GM19043 (cell line): ENCODE measurements around the gene APLF.
"Not testable (repeated sequence)": the region's sequence is repeated elsewhere in the genome, so short reads cannot be mapped to it uniquely, and the experiment has no call there.

Source experiments
- ATAC-seq: cut with Tn5 transposase; IDR thresholded peaks from one replicate; pipeline ENCODE4 v1.9.1; 2021; ENCODE audit warnings: low read depth; ENCODE audit not compliant: unreplicated experiment

Gene APLF

DNA sequence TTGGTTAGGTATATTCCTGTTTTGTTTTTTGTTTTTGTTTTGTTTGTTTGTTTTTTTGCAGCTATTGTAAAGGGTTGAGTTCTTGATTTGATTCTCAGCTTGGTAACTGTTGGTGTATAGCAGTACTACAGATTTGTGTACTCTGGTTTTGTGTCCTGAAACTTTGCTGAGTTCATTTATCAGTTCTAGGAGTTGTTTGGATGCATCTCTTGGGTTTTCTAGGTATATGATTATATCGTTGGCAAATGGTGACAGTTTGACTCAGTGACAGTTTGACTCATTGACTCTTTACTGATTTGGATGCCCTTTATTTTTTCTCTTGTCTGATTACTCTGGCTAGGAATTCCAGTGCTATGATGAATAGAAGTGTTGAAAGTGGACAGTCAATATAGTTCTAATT is 53.7 kb downstream of the APLF start:
- ATAC-seq, result no peak

DNA sequence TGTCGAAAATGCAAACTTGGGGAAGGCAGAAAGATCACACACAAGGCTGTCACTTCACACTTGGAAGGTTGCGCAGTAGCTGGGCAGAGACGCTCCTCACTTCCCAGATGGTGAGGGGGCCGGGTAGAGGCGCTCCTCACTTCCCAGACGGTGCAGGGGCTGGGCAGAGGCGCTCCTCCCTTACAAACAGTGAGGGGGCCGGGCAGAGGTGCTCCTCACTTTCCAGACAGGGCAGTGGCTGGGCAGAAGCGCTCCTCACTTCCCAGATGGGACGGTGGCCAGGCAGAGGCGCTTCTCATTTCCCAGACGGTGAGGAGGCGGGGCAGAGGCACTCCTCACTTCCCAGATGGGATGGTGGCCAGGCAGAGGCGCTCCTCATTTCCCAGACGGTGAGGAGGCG is 59.6 kb downstream of the APLF start:
- ATAC-seq, result not testable (repeated sequence)

DNA sequence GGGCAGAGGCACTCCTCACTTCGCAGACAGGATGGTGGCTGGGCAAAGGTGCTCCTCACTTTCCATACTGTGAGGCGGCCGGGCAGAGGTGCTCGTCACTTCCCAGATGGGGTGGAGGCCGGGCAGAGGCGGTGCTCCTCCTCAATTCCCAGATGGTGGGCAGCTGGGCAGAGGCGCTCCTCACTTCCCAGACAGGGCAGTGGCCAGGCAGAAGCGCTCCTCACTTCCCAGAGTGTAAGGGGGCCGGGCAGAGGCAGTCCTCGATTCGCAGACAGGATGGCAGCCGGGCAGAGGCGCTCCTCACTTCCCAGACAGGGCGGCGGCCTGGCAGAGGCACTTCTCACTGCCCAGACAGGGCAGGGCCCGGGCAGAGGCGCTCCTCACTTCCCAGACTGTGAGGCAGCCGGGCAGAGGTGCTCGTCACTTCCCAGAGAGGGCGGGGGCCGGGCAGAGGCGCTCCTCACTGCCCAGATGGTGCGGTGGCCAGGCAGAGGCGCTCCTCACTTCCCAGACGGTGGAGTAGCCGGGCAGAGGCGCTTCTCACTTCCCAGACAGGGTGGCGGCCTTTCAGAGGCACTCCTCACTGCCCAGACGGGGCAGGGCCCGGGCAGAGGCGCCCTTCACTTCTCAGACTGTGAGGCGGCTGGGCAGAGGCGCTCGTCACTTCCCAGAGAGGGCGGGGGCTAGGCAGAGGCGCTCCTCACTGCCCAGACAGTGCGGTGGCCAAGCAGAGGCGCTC is 60.1 kb downstream of the APLF start:
- not testable (repeated sequence) for ATAC-seq

DNA sequence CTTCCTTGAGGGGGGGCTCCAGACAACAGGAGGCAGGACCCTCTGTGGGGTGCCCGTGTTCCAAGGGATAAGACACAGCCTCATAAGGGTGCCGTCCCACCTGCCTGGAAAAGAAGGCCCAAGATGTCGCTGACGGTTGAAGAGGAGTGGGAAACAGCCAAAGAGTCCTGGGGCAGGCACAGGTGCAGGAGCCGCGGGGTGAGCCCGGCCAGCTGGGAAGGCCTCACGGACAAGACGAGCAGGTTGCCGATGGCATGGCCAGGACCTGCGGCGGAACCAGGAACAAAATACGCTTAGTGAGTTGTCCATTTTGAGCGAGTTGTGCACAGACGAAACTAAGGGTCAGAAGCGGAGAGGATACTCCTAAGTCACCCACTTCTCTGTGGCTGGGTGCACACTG is 61.8 kb downstream of the APLF start:
- ATAC-seq, result not testable (repeated sequence)

DNA sequence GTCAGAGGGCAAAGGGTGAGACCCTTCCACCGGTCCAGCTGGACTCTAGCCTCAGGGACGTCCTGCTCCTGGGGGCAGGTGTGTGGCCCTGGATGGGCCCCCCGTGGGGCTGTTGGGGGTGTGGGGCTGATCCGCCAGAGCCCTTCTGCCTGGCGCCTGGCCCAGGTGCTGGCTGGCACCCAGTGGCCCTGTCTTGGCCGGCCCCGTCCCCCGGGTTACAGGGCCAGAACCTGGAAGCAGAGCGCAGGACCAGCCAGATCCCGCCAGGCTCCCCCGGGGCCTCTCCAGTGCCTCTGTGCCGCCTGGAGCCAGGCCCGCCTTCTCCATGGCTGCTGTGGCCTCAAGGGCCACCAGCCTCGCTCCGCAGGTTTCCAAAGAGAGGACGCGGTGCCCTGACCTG is 62.3 kb downstream of the APLF start:
- not testable (repeated sequence) for ATAC-seq

DNA sequence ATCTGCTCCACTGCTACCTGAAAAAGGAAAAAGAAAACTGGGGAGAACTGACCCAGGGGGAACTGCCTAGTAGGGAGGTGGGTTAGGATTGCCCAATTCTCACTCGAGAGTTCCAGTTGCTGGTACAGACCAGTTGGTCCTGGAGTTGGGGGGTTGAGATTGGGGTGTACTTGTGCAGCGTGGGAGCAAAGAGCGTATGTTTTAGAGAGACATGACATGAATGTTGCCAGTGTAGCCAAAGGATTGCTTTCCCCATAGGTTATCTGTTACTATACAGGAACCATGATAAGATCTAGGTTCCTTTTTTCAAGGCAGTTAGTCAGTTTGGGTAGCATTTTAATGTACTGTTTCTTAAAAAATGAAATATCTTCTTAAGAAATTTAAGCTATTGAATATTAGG is 68.6 kb downstream of the APLF start:
- no peak for ATAC-seq

DNA sequence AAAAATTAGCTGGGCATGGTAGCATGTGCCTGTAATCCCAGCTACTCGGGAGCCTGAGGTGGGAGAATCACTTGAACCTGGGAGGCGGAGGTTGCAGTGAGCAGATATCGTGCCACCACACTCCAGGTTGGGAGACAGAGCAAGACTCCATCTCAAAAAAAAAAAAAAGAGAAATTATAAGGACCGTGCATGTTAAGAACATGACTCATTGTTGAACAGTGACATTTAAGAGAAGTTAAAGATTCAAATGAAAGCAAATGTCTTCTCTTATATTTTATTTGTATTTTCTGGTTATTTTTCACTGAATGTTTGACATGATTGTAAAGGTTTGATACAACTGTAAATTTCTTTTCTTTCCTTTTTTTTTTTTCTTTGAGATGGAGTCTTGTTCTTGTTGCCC is 69.6 kb downstream of the APLF start:
- ATAC-seq, result no peak

DNA sequence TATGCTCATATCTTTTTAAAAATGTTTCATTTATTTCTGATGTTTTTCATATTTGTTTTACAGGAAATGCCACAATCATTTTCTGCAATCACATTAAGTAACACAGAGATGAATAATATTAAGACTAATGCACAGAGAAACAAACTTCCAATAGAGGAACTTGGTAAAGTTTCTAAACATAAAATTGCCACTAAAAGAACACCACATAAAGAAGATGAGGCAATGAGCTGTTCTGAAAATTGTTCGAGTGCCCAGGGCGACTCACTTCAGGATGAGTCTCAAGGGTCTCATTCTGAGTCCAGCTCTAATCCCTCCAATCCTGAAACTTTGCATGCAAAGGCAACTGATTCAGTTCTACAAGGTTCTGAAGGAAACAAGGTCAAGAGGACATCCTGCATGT is 70.4 kb downstream of the APLF start:
- ATAC-seq, result no peak

DNA sequence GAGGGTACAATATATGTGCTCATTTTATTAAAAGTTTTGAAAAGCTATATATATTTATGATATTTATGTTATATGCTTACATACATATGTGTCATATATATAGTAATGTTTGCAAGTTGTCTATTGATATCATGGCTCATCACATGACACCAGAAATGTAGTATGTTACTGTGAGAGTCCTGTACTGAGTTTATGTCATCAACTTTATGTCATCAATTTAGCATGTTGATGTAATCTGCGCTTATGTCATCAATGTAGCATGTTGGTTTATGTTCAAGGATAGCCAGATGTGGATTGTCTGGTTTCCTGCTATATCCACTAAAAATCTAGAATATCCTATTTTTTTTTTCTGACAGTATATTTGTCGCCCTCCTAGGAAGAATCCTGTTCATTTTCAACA is 77.4 kb downstream of the APLF start:
- ATAC-seq, result no peak

DNA sequence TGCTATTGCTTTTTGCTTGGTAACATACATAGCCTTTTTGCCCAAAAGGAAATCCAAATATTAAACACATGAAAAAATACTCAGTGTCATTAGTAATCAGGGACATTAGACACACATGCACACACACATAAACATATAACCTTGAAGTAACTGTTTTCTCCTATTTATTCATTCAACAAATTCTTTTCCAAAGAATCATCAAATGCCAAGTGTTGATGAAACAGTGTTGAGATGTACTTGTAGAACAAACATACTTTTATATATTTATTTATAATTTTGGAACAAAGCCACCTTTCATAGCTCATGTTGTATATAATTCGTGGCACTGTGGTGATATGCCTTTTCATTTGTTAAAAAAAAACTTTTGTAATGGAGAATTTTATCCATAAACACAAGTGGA is 81.0 kb downstream of the APLF start:
- ATAC-seq, result no peak

DNA sequence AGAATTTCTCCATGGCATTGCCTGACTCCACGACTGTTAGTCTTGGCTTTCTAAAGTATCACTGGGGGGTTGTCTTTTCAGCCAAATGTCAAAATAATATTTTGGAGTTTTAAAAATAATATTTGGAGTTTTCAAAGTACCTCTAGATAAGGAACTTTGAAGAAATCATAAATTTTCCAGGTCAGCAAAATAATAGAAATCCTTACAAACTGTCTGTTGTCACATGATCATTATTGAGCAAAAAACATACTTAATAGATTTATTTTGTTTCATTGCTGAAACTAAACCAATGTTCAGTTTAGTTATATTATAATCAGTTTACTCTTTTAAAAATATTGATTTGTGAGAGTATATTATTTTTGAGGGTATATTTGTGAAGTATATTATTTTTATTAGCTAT is 85.7 kb downstream of the APLF start:
- no peak for ATAC-seq

DNA sequence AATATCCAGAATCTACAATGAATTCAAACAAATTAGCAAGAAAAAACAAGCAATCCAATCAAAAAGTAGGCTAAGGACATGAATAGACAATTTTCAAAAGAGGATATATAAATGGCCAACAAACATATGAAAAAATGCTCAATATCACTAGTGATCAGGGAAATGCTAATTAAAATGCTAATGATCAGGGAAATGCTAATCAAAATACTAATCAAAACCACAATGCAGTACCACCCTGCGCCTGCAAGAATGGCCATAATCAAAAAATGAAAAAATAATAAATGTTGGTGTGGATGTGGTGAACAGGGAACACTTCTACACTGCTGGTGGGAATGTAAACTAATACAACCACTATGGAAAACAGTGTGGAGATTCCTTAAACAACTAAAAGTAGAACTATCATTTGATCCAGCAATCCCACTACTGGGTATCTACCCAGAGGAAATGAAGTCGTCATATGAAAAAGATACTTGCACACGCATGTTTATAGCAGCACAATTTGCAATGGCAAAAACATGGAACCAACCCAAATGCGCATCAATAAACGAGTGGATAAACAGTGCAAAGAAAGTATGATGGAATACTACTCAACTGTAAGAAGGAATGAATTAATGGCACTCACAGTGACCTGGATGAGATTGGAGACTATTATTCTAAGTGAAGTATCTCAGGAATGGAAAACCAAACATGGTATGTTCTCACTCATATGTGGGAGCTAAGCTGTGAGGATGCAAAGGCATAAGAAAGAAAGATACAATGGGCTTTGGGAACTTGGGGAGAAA is 88.2 kb downstream of the APLF start:
- ATAC-seq, result not testable (repeated sequence)

DNA sequence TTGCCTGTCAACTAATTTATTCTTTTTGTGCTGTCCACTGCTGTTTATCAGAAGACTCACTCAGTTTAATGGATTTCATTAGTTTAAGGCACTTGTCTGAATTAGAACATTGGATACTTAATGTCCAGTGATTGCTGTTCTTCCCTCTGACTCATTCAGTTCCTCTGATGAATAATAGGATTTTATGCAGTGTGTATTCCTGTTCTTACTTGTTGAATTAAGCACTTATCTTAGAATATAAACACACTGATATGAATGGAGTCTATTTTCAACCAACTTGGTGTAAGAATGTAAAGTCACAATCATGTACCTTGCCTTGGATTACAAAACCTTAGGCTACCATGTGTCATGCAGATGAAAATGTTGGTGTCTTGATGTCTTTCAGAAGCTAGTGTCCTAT is 89.0 kb downstream of the APLF start:
- no peak for ATAC-seq

DNA sequence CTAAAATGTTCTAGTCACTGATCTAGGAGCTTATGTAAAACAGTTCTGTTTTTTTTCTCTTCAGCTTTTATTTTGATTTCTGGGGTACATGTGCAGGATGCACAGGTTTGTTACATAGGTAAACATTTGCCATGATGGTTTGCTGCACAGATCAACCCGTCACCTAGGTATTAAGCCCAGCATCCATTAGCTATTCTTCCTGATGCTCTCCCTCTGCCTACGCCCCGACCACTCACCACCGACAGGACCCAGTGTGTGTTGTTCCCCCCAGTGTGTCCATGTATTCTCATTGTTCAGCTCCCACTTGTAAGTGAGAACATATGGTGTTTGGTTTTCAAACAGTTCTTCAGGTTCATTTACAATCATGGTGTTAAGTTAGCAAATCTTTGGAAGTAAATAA is 91.2 kb downstream of the APLF start:
- no peak for ATAC-seq

DNA sequence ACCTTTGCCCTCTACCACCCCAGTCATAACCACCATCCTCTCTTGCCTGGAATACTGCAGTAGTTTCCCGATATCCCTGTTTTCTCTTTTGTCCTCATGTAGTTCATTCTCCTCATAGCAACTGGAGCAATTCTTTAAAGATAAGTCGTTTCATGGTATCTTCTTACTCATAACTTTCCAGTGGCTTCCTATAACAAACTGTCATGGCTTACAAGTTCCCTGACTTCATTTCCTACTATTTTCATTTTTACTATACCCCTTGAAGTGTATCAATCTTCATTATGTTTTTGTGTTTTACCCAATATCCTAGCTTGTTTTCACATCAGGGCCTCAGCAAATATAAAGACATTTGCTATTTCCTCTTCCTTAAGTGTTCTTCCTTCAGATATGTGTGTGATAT is 92.3 kb downstream of the APLF start:
- no peak for ATAC-seq

DNA sequence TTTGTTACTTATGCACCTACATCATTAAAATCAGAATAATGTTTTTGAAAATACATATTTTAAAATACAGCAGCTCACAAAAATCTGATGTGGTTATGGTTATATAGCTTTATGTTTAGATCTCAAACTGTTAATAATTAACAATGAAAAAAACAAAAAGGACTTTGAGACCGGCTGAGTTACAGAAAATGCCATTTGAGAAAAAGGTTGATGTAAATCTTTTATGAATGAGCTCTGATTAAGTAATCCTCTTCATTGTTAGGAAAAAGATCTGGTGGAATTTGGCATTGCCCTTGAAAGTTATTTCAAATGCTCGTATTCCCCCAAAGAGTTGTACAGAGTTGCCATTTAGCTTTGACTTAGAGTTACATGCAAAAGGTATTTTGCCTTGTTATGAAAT is 93.2 kb downstream of the APLF start:
- no peak for ATAC-seq

DNA sequence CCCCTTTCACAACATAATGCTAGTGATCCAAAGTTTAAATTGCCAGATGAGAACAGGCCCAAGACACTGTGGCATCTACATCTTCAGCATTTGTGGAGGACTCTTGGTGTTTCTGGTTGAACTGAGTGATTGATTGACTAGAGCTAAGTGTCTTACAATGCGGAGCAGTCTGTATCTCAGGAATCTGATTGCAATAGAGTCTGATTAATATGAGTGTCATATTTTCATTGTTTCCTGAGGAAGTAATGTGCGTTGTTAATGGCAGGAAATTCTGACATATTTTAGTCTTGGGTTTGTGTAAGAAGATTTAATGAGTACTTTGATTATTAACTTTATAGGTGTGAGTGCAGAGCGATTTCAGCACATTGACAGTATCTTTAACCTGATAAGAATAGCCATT is 94.0 kb downstream of the APLF start:
- no peak for ATAC-seq

DNA sequence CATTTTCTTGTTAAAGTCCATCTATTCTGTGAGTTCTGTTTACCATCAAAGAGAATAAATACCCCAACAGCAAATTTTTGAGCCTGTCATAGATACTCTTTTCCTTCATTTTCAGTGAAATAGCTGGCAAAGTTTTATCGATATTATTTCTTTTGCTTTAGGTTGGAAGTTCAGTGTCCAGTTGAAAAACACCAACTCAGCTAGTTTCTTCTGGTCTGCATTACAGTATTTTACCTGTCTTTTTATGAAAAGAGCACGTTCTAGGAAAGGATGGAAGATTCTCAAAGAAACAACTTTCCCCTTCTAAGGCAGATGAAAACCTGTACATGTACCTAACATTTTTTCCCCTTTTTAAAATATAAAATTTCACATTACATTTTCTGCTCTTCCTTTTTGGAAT is 95.5 kb downstream of the APLF start:
- no peak for ATAC-seq

DNA sequence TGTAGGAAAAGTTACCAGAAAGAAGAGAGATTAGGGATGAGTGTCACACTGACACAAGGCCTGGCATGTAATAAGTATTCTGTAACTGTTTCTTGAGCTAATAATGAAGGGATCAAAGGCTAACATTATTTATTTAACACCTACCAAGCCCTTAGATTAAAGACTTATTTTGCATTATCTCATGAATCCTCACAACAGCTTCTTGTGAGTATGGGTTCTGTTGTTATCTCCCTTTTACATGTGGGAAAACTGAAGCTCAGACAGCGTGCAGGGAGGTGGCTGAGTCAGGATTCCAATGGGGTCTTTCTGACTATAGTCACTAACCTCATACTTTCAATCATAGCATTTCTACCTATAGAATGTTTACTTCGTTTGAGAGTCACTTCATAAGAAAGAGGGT is 97.0 kb downstream of the APLF start:
- ATAC-seq, result no peak

DNA sequence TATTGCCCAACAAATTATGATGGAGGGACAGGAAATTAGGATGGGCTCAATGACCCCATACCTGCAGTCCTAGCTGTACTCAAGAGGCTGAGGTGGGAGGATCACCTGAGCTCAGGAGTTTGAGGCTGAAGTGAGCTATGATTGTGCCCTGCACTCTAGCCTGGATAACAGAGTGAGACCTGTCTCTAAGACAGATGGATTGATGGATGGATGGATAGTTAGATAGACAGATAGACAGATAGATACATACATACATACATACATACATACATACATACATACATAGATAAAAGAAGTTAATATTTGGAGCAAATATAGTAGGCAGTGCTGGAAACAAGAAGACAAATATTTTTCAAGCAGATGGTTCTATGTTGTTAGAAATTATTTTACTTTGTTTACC is 97.9 kb downstream of the APLF start:
- ATAC-seq, result no peak

DNA sequence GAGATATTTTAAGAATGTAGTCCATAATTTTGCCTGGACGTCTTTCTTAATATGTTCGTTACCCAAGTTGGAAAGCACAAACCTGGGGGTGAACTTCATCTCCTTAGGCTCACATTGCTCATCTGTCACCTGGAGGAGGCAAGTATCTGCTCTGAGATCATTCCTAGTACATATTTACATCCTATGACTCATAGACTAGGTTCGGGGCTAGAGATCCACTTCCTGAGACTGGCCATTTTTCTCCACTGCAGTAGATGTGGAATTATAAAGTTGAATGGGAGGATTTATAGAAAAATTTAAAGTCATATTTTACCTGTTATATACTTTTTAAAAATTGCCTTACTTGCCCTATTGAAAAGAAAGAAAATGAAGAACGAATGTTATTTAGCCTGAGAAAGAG is 98.5 kb downstream of the APLF start:
- ATAC-seq, result no peak

DNA sequence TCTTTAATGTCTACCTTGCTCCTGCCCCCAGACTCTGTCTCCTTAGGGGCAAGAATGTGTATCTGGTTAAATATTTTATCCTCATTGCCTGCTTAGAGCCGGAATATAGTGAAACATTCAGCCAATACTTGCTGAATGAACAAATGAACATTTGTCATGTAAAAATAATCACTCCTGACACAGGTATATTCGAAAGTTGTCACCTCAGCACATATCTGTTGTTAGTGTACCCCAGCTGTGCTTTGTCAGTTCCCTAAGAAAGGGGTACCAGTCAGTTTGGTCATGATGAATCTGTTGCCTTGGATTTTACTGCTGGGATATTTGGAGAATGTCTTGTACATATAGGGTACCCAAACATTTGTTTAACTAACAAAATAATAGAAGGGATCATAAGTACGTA is 99.0 kb downstream of the APLF start:
- ATAC-seq, result no peak
